T follicular helper cell (primary cell): Measurements from ENCODE around the gene ATXN7L2.

ENCODE experiments used
- DNase-seq: peaks from one replicate; pipeline ENCODE4 v3.0.0-alpha.2; 2020; ENCODE audit warnings: low read depth

ATXN7L2 gene

DNA sequence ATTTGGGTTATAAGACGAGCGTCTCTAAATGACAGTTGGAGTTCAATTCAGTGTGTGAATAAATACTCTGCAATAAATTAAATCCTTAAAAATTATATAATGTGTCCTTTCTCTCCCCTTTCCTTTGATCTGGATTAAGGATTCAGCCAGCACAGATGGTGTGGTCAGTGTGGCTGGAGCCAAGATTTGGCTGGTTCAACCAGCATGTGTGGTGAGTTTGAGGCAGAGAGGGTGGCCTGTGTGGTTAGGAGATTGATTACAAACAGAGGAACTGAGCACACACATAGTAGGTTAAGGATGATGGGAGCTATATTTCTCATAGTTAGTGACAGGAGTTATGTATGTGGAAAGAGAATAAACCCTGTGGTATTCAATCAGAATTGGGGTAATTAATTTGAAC lies 40.0 kb downstream of the ATXN7L2 start:
- DNase-seq, result no peak

DNA sequence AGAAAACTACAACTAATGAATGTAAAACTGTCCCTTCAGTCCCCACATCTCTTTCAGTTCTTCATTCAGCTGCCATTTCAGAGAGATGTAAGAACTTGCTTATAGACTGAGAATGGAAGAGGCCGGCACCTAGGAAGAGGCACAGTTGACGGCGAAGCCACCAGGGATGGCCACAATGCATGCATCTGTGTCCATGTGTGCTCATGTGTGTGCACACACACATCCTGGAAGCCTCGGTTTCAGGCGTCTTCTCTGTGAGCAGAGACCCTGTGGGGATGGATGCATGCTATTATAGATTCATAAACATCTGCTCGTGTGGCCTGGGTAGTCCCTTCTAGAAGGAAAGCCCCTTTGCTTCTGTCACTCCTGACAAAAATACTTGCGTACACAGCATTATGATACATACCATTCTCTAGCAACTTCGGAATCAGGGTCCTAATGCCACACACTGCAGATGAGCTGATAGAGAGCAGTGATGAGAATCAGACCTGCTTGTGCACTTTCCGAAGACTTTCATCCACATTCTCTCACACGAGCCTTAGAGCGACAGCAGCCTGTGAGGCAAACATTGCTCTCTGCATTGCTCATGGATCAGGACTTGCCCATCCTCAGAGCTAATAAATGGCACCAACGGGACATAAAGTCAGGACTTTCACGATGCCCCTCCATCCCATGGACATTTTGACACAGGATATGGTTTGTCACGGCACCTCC lies 43.5 kb downstream of the ATXN7L2 start:
- DNase-seq, result no peak

DNA sequence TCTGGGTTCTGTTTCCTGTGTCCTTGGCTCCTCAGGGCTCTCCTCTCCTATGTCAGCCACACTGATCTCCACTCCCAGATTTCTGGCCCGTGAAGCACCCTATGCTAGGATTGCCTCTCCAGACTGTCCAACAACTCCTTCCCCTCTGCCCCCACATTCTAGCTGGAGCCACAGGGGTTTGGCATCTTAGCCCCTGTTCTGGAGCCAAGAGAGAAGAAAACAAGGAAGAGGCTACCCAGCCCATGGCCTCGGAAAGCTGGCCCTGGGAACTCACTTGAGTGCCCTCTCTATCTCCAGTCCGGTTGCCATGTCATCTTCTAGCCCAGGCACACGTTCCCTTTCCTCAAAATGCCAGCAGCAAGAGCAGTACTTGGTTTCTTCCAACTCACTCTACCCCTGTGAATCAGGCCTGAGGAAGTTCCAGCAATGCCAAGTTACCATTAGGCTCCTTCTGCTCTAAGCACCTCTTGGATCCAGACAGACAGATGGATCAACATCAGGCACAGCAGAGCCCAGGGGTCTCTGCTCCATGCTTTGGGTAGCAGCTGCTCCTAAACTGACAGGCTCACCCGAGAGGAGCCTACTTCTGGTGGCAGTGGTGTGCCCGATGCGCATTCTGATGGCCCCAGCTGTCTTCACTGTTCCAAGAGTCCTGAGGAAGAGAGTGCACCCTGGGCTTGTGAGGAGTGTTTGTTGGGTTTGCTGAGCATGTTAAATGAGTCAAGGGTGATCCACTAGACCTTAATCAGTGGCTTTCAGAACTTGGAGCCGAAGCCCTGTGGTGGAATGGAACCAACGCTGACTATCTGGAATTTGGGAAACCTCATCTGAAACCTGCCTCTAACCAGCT lies 44.4 kb downstream of the ATXN7L2 start:
- no peak for DNase-seq

DNA sequence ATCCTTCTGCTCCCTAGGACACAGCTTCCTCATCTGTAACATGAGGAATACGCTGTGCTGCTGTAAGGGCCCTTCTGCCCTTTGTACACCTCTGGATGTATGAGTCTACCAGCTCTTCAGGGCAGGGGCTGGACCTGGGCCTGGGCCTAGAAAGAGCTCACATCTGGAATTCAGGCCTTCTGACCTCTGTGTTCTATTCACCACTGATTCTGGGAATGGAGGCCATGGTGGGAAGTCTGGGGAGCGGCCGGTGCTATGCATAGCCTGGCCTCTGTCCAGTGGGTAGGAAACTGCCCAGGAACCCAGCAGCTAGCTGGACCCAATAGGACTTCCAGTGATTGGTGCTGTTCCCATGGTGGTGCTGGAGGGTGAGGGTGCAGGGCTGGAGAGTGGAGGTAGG lies 45.0 kb downstream of the ATXN7L2 start:
- no peak for DNase-seq

DNA sequence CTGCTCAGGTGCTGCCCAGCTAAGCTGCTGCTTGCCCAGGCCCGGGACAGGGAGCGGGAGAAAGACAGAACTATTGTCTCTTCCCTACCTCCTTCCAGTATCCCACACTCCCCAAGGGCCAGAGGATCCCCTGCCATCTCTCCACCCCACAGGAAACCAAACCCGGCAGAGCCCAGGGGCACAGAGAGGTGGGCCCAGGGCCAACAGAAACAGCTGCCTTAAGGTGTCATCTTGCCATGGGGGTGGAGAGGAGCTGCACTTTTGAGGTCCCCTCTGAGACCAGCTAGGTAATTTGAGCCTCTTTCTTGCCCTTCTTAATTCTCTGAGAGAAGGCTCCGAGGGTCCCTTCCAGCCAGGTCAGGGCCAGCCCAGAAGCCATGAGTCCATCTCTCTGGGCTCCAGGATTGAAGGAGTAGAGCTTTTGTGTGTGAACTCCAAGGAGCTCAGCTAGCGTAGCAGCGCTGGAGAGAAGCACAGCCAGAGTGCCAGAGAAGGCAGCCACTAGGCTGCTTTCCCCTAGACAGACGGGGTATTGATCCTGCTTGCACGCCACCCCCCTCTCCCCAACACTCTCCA lies 46.3 kb downstream of the ATXN7L2 start:
- no peak for DNase-seq

DNA sequence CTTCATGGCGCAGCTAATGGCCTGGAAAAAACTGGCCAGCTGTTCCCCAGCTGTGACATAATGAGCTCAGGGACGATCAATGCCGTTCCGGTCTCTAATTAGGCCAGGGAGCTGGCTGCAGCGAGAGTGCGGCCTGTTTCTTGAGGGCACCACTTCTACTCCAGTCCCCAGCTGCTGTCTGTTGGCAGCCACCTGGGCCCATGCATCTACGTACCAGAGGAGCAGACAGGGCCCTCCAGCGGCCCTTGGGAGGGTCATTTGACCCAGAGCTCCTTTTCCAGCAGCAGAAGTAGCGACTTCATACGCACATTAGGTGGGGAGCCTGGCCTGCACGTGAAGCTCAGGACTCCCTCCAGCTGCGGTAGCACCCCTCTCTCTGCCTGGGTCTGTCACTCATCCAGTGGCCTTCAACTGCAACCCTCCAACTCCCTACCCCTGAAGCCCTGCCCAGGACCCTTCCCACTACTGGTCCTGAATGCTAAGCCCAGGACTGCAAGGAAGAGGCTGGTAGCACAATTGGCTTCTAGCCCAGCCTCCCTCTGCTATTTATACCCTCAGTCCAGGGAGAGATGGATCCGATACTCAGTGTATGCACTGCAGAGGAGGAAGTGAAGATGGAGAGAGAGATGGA lies 46.9 kb downstream of the ATXN7L2 start:
- DNase-seq, result no peak

DNA sequence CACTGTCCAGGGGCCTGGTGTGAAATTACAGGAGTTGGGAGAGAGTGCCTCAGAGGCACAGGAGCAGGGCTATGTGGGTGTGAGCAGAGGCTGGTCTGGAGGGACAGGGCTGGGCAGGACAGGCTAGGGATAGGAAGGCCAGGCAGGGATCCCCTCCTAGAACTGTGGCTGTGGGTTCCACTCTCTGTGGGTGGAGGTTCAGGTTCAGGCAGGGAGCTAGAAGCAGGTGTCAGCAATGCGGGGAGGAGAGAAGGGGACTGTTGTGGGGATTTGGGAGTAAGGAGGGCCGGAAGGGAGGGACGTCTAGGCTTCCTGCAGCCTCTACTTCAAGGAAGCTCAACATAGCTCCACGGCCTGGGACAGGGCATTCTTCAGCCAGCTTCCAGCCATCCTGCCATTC lies 47.7 kb downstream of the ATXN7L2 start:
- DNase-seq, result no peak

DNA sequence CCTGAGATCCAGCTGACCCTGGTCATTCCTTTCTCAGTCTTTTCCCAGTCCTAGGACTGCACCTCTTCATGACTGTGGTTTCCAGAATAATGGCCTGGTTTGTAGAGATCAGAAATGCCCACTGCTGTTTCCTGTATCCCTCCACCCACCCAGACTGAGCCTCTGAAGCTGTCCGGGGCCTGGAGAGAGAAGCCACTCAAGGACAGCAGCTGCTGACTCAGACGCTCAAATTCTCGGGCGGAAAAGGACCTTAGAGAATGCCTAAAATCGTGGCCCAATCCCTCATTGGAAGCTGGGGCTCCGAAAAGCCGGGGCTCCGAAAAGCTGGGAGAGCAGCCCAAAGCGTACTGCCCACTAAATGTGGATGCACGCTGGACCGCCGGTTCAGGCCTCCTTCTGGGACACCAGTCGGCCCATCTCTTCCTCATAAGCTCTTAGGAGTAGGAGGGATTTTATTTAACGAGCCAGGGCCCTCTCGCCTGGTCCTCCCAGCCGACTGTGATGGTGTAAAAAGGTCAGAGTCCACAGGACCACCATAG lies 48.2 kb downstream of the ATXN7L2 start:
- DNase-seq, result no peak

DNA sequence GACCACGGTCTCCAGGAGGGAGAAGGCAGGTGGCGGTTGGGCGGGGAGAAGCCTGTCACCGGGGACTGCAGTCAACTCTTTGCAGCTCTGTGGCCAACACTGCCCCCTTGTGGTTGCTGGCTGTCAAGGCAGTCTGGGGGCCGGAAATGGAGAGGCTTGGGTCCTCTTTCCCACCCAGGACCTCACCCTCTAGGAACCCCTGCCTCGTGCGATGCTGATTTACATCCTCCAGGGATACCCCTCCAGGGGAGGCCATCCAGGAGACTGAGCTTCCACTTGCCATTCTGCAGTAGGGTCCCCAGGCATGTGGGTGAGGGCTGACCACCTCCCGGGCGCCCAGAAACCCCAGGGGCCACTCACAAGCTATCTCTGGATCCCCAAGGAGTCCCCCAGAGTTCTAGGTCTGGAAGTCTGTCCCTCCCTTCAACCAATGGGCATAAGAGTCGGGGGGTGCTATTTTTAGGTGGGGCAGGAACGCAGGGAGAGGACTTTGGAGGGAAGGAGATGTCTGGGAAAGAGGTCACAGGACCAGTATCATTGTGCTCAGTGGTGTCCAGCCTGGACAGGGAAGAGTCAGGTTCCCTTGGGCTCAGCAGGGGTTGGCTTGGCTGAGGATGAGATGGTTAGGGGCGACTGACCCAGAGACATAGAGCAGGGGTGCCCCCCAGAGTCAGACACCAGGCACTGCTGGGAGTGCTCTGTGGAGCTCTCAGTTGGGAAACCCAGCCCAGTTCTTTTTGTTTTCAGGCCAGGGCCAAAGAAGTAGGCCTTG lies 48.8 kb downstream of the ATXN7L2 start:
- DNase-seq, result peak; percentile 84

DNA sequence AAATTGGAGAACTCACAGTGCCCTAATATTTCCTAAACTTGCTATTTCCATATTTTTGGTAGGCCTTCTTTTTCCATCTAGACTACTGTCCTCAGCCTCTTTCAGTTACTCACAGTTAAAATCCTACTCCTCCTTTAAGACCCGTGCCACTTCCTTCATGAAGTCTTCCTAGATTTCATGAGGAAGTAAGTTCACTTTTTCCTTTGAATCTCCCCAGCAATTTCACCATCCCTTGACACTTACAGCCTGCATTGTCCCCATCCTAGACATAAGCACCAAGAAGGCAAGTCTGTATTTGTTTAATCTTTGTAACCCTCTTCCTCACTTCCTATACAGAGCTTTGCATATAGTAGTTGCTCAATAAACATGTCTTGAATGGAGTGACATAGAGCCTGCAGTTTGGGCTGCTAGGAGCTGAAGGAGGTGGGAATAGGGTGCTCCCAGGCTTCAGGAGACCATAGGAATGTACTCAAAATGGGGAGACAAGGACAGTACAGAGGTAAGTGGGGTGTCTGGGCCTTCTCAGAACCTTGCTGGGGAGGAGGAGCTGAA lies 50.7 kb downstream of the ATXN7L2 start:
- no peak for DNase-seq

DNA sequence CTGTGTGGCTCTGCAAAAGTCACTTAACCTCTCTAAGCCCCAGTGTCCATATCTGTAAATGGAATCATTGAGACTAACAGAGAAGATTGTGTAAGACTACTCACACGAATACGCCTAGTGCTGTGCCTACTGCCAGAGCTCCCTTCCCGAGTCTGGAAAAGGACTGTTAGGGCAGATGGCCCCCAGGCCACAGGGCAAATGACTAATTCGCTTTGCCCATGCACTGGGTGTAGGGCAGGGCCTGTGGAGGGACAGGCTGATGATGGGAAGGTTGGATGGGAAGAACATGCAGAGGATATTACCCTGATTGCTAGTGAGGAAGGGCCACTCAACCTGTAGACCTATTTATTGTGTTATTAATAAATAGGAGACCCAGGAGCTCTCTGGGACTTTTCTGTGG lies 51.8 kb downstream of the ATXN7L2 start:
- no peak for DNase-seq

DNA sequence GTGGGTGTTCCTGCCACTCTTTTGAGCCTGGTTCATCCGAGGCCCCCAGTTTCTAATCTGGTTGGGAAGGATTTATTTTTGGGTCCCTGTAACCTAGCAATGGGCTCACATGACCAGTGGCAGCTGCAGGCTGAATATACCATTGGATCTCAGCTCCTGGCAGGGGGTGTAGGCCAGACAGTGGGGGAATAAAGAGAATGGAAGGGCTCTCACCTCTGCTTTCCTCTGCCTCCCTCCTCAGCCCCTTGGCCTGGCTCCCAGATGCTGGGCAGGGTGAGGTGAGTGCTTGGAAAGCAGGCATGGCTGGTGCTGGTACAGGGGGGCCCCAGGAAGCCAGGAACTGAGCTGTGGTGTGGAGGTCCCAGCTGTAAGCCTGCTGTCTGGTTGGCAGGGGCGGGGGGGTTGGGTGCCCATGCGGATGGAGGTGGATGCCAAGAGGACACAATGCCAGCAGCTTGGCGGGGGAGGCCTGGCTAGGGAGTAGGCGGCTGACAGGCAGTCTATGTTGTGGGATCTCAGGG lies 52.3 kb downstream of the ATXN7L2 start:
- no peak for DNase-seq

DNA sequence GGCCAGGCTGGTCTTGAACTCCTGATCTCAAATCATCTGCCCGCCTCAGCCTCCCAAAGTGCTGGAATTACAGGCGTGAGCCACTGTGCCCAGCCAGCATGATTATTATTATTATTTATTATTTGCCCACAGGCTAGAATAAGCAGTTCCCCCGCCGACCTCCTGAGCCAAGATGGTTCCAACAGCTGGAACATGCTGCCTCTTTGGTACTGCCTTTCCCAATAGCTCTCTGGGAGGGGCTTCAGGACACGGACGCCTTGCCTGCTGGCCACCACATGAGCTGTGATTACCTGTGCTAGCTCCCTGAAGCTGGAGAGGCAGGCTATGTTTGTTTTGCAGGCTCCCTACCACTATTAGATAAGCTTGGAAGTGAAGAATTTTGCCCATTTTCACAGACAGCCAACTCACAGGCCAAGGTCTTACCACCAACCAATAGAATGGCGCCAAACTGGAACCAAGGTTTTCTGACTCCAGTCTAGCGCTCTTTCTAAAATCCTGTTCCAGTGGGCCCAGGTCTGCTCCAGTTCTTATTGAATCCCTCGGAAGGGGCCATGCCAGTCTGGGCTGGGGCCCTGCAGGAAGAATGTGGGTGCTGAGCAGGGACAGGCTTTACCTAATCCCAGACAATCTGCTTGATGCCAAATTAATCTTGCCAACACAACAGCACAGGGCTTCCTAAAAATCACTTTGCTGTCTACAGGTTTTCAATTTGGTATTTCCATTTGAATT lies 53.9 kb downstream of the ATXN7L2 start:
- no peak for DNase-seq

DNA sequence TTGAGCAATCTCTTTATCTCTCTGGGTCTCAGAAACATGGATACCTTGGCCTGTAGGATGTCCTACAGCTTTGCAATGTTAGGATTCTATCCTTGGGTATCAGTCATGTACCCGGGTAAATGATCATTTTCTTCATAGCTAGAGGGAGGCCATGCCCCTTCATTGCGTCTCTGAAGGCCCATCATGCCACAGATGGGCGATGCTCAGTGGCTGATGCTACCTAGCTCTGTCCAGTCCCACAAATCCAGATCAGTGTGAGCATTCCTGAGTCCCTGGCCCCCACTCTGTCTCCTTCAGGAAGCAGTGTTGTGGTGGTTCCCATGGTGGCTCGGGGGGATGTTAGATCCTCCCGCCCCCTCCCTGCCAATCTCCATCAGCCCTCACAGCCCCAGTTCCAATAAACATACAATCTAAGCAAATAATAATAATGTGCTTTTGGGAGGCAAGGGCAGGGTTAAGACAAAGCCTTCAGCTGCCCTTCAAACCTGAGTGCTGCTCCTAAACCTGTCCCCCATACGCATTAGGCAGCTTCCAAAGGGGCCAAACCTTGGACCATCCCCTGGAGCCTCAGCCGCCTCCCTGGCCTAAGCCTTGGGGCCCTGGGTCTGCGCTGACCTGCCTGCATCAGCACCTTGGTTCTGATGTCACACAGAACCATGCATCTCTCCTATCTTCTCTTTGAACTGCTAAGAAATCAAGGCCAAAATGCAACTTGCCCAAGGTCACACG lies 55.3 kb downstream of the ATXN7L2 start:
- DNase-seq, result no peak

DNA sequence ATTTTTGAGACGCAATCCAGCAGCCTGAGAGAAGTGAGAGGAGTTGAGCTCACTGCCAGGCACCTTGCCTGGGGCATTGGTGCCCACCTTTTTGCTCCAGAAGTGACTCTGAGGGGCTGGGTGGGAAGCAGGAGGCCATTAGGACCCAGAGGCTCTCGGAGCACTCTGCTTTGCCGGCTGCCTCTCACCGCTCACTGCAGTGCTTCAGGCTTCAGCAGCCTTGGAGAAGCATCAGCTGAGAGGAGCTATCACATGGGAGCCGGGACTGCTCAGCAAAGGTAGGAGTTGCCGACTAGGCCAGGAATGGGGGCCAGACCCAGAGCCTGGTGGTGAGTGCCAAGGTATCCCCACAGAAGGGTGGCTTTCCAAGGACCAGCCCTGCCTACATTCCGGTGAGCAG lies 56.0 kb downstream of the ATXN7L2 start, which contains the start of gene GPR61:
TSS of gene GPR61 (plus strand) at position 197 of the 400 bp plus-strand sequence. CDS start 3,151 bp downstream, outside the sequence.
- no peak for DNase-seq

DNA sequence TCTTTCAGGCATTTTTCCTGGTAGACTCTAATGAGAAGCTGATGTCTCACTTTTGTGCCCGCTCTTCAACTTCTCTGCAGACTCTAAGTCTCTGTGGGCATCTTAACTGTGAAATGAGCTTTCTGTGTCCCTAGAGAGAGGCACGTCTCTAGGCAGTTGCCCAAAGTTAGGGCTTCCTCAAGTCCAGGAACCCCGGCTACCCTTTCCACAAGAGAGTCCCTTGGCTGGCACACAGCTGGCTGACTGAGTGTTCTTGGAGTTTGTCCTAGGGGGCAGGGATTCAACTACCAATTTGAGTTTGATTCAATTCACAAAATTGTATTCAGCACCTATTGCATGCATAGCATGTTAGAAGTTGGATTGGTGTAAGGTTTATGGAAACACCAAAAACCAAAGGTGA lies 57.4 kb downstream of the ATXN7L2 start:
- no peak for DNase-seq
